Suprapubic skin (tissue), 4 donors: ENCODE measurements around the gene COL20A1.

Experiments
- CTCF ChIP-seq, 2 donors: fragments of 200-600 bp in 1 of 2; fragments of 450-650 bp in 1 of 2; sonication (generic) in 1 of 2; IDR thresholded peaks; one replicate each; pipeline ENCODE4 v1.5.1; 2016 to 2019; ENCODE audit warnings: antibody characterized with exemption in 2 of 2, mild to moderate bottlenecking in 1 of 2, moderate library complexity in 1 of 2
- POLR2A ChIP-seq, 2 donors: fragments of 450-650 bp; IDR thresholded peaks; one replicate each; pipeline ENCODE4 v1.6.1; 2017; ENCODE audit warnings: antibody characterized with exemption in 2 of 2, mild to moderate bottlenecking in 2 of 2, moderate library complexity in 2 of 2
- POLR2AphosphoS5 ChIP-seq, 3 donors: sonication (generic); formaldehyde crosslinking; IDR thresholded peaks; one replicate each; pipeline ENCODE4 v1.6.1; 2017; ENCODE audit warnings: antibody characterized with exemption in 3 of 3

- TF ChIP-seq CTCF (IDR thresholded peaks at IDR 0.05): no peak
- TF ChIP-seq POLR2AphosphoS5 (IDR thresholded peaks at IDR 0.05): no peak
- TF ChIP-seq POLR2A (IDR thresholded peaks at IDR 0.05): no peak
Observed at GRCh38 chr20:63243604-63244247, 49.3 kb upstream of the COL20A1 start.
